CD14-positive monocyte (primary cell): ENCODE measurements around the gene PACSIN1. TPM values are rescaled to one million over a fixed set of nuclear protein-coding genes. Genes with fewer than 3 reads are reported as not detected.

ENCODE experiments used
- DNase-seq, 3 donors: peaks; one replicate each; pipeline ENCODE4 v3.0.0-alpha.2; 2011 to 2022
- H2AFZ ChIP-seq: 2 replicates; pipeline ENCODE4 v1.6.0; 2012; ENCODE audit warnings: mild to moderate bottlenecking, low read depth, low read length, inconsistent platforms; ENCODE audit not compliant: insufficient read depth, poor library complexity, severe bottlenecking
- H3K27ac ChIP-seq, 2 donors: 1 replicate in 1 of 2; 2 replicates in 1 of 2; pipeline ENCODE4 v1.5.1; 2012 to 2013; ENCODE audit warnings: low read length in 2 of 2, control low read depth in 1 of 2, inconsistent platforms in 1 of 2, low read depth in 1 of 2, mild to moderate bottlenecking in 1 of 2
- H3K27me3 ChIP-seq, 2 donors: one replicate each; pipeline versions ENCODE4 v1.6.0 to v1.6.1; 2011 to 2013; ENCODE audit warnings: low read length in 2 of 2; ENCODE audit not compliant: control insufficient read depth in 2 of 2, insufficient read depth in 2 of 2
- H3K36me3 ChIP-seq, 2 donors: replicated peaks in 1 of 2; 1 replicate in 1 of 2; 2 replicates in 1 of 2; pipeline versions ENCODE4 v1.5.1 to v1.6.1; 2012 to 2013; ENCODE audit warnings: low read length in 2 of 2, control low read depth in 1 of 2, inconsistent platforms in 1 of 2, mild to moderate bottlenecking in 1 of 2; ENCODE audit not compliant: insufficient read depth in 2 of 2, control insufficient read depth in 1 of 2
- H3K4me1 ChIP-seq, 2 donors: 1 replicate in 1 of 2; 2 replicates in 1 of 2; pipeline versions ENCODE4 v1.5.1 to v1.6.1; 2012 to 2013; ENCODE audit warnings: low read length in 2 of 2, control low read depth in 1 of 2, inconsistent platforms in 1 of 2, mild to moderate bottlenecking in 1 of 2, moderate library complexity in 1 of 2; ENCODE audit not compliant: insufficient read depth in 2 of 2, control insufficient read depth in 1 of 2
- H3K4me2 ChIP-seq: replicated peaks from 2 replicates; pipeline ENCODE3; 2012; ENCODE audit warnings: low read length, moderate library complexity, mild to moderate bottlenecking; ENCODE audit not compliant: poor library complexity, severe bottlenecking; ENCODE audit errors: extremely low read depth
- H3K4me3 ChIP-seq, 3 experiments: fragments of 200-600 bp in 1 of 3; sonication (generic) in 1 of 3; replicated peaks in 1 of 3; 1 replicate in 2 of 3; 2 replicates in 1 of 3; pipeline ENCODE4 v1.5.1; 2011 to 2013; ENCODE audit warnings: low read length in 3 of 3, mild to moderate bottlenecking in 3 of 3, control low read depth in 2 of 3, low read depth in 2 of 3, inconsistent platforms in 1 of 3, moderate library complexity in 1 of 3
- H3K79me2 ChIP-seq: 2 replicates; pipeline ENCODE4 v1.6.0; 2012; ENCODE audit warnings: mild to moderate bottlenecking, control low read depth, inconsistent platforms, low read length, moderate library complexity; ENCODE audit not compliant: insufficient read depth
- H3K9ac ChIP-seq: 2 replicates; pipeline ENCODE4 v1.6.0; 2017; ENCODE audit warnings: low read length, mild to moderate bottlenecking; ENCODE audit not compliant: insufficient read depth, poor library complexity, severe bottlenecking
- H3K9me3 ChIP-seq, 2 donors: replicated peaks in 1 of 2; 1 replicate in 1 of 2; 2 replicates in 1 of 2; pipeline versions ENCODE4 v1.5.1 to v1.6.1; 2012 to 2013; ENCODE audit warnings: low read length in 2 of 2, control low read depth in 1 of 2; ENCODE audit not compliant: control insufficient read depth in 1 of 2, insufficient read depth in 1 of 2
- H4K20me1 ChIP-seq: 2 replicates; pipeline ENCODE4 v1.6.0; 2012; ENCODE audit warnings: mild to moderate bottlenecking, low read length, control low read depth, moderate library complexity; ENCODE audit not compliant: insufficient read depth
- H3K27ac Mint-ChIP-seq, 7 donors: one replicate each; pipeline ENCODE4 v1.8.0; 2020; ENCODE audit warnings: mild to moderate bottlenecking in 7 of 7, mixed read lengths in 7 of 7, moderate library complexity in 6 of 7, inconsistent platforms in 2 of 7
- H3K27me3 Mint-ChIP-seq, 3 donors: one replicate each; pipeline ENCODE4 v1.8.0; 2021 to 2022; ENCODE audit warnings: low read depth in 3 of 3, mild to moderate bottlenecking in 3 of 3, mixed read lengths in 3 of 3, moderate library complexity in 3 of 3, inconsistent platforms in 1 of 3
- H3K36me3 Mint-ChIP-seq, 2 donors: one replicate each; pipeline ENCODE4 v1.8.0; 2020; ENCODE audit warnings: mixed read lengths in 2 of 2, inconsistent platforms in 1 of 2, mild to moderate bottlenecking in 1 of 2
- H3K4me1 Mint-ChIP-seq: one replicate; pipeline ENCODE4 v1.8.0; 2020; ENCODE audit warnings: mild to moderate bottlenecking, mixed read lengths
- H3K4me3 Mint-ChIP-seq, 2 donors: one replicate each; pipeline ENCODE4 v1.8.0; 2020; ENCODE audit warnings: mild to moderate bottlenecking in 2 of 2, mixed read lengths in 2 of 2, moderate library complexity in 1 of 2
- H3K9me3 Mint-ChIP-seq, 7 donors: one replicate each; pipeline ENCODE4 v1.8.0; 2020 to 2022; ENCODE audit warnings: mixed read lengths in 7 of 7, mild to moderate bottlenecking in 6 of 7, moderate library complexity in 6 of 7, inconsistent platforms in 2 of 7
- CTCF ChIP-seq: fragments of 200-600 bp; IDR thresholded peaks from one replicate; pipeline ENCODE4 v1.8.0; 2022; ENCODE audit warnings: antibody characterized with exemption, mild to moderate bottlenecking
- WGBS: methylation state at CpG from one replicate; pipeline ENCODE4 v1.1.5; 2013; ENCODE audit warnings: missing lambda C conversion rate; ENCODE audit not compliant: insufficient coverage; 5-methylcytosine and 5-hydroxymethylcytosine counted together
- intact Hi-C, 2 donors: fragments of 100-400 bp; cut with micrococcal nuclease; formaldehyde crosslinking; loops; one replicate each; pipeline versions ENCODE4 v1.15.0 to v1.15.1; 2023
- polyA plus RNA-seq, 3 donors: library from polyadenylated mRNA; depleted of rRNA in 1 of 3; unstranded in 2 of 3; stranded (reverse) in 1 of 3; fragments of 300-500 nt in 2 of 3; fragments of >200 nt in 1 of 3; fragmentation: Illumina TruSeq in 2 of 3; gene quantifications; 1 replicate in 2 of 3; 2 replicates in 1 of 3; pipeline ENCODE4 v1.2.3, GENCODE V29; 2012 to 2021

Gene PACSIN1
- polyA plus RNA-seq, 3 donors, result not detected

GRCh38 chr6:34555007-34555322 lies 89.1 kb downstream of the PACSIN1 start:
- Histone ChIP-seq H2AFZ (no peak overlapping the region), H3K27me3 (no peaks in the 10 kb centered on the region), H3K9ac (no peak overlapping the region), H3K9me3 (no peaks in the 10 kb centered on the region), H4K20me1 (no peaks in the 10 kb centered on the region), H3K79me2 (no peaks in the 10 kb centered on the region), H3K4me2 (no peak overlapping the region), H3K4me3 (no peak overlapping the region), H3K4me1 (no peaks in the 10 kb centered on the region), H3K36me3 (no peaks in the 10 kb centered on the region), H3K27ac (no peak overlapping the region)
- Mint-ChIP-seq H3K36me3 (no peaks in the 10 kb centered on the region), H3K9me3 (peaks cover 0 to 5% (median 3%) of the 10 kb centered on the region in 7 donors), H3K4me1 (peaks cover 15% of the 10 kb centered on the region), H3K4me3 (no peak overlapping the region), H3K27ac (peak overlapping the region in 1 of 7 donors; percentile 60), H3K27me3 (peaks cover 6 to 7% (median 6%) of the 10 kb centered on the region in 3 donors)
- intact Hi-C loops, result no loop called here
- TF ChIP-seq CTCF, result no peak
- WGBS, result 49% methylated on average over 7 of the region's 11 CpGs
- no peak for DNase-seq

- Histone ChIP-seq H3K9ac (no peak overlapping the region), H3K9me3 (no peaks in the 10 kb centered on the region)
- peaks cover 4 to 7% (median 6%) of the 10 kb centered on the region in 3 donors for H3K27me3 Mint-ChIP-seq
Observed at GRCh38 chr6:34555328-34555727, 89.5 kb downstream of the PACSIN1 start.

More at GRCh38 chr6:34555328-34555727, 89.5 kb downstream of the PACSIN1 start:
- no peaks in the 10 kb centered on the region for H4K20me1 ChIP-seq
- Mint-ChIP-seq H3K4me1 (peaks cover 15% of the 10 kb centered on the region), H3K4me3 (no peak overlapping the region), H3K36me3 (no peaks in the 10 kb centered on the region), H3K27ac (peak overlapping the region in 1 of 7 donors; percentile 60), H3K9me3 (peaks cover 0 to 5% (median 3%) of the 10 kb centered on the region in 7 donors)
- no peak for DNase-seq
- no peaks in the 10 kb centered on the region for H3K79me2 ChIP-seq
- TF ChIP-seq CTCF, result no peak
- H3K27ac ChIP-seq, result no peak overlapping the region
- no peak overlapping the region for H2AFZ ChIP-seq
- no peak overlapping the region for H3K4me3 ChIP-seq
- no peak overlapping the region for H3K4me2 ChIP-seq
- 100% methylated on average over 7 of the region's 8 CpGs for WGBS
- no peaks in the 10 kb centered on the region for H3K36me3 ChIP-seq
- H3K4me1 ChIP-seq, result no peaks in the 10 kb centered on the region
- H3K27me3 ChIP-seq, result no peaks in the 10 kb centered on the region
- intact Hi-C loops, result no loop called here
